ENCODE data around the gene METTL27.

- TF ChIP-seq POLR2AphosphoS5 (IDR thresholded peaks at IDR 0.05) (peak in 1 of 3 donors; percentile 17), EP300 (IDR thresholded peaks at IDR 0.05) (no peak), CTCF (IDR thresholded peaks at IDR 0.05) (no peak), POLR2A (IDR thresholded peaks at IDR 0.05) (no peak)
Observed at GRCh38 chr7:73879977-73880681, 37.8 kb upstream of the METTL27 start.

All from stomach (tissue), 4 donors.